Sigmoid colon (tissue), 4 donors: Measurements from ENCODE around the gene RPGRIP1.

Experiments
- CTCF ChIP-seq, 4 experiments: fragments of 450-650 bp in 3 of 4; fragments of 200-600 bp in 1 of 4; IDR thresholded peaks; one replicate each; pipeline ENCODE4 v1.5.1; 2016 to 2019; ENCODE audit warnings: antibody characterized with exemption in 4 of 4, mild to moderate bottlenecking in 3 of 4, moderate library complexity in 2 of 4
- POLR2A ChIP-seq, 2 donors: fragments of 450-650 bp; IDR thresholded peaks; one replicate each; pipeline ENCODE4 v1.6.1; 2016; ENCODE audit warnings: antibody characterized with exemption in 2 of 2, mild to moderate bottlenecking in 2 of 2, moderate library complexity in 2 of 2
- POLR2AphosphoS5 ChIP-seq, 4 donors: sonication (generic); formaldehyde crosslinking; IDR thresholded peaks; one replicate each; pipeline ENCODE4 v1.6.1; 2017; ENCODE audit warnings: antibody characterized with exemption in 4 of 4

GRCh38 chr14:21264025-21264801, 15.7 kb upstream of the RPGRIP1 start:
- TF ChIP-seq CTCF (IDR thresholded peaks at IDR 0.05) (no peak), POLR2AphosphoS5 (IDR thresholded peaks at IDR 0.05) (no peak), POLR2A (IDR thresholded peaks at IDR 0.05) (no peak)
